SK-N-SH treated with all-trans-retinoic acid at 6 μM for 48 hours (cell line): Measurements from ENCODE around the gene PTPN1.

Experiments used
- ATAC-seq: fragments of 200-7000 bp; cut with Tn5 transposase; 3 replicates; pipeline ENCODE4 v1.9.1; 2020; ENCODE audit warnings: mild to moderate bottlenecking, moderate library complexity
- ARNTL ChIP-seq: fragments of 450-650 bp; formaldehyde crosslinking; IDR thresholded peaks from 2 replicates; pipeline ENCODE4 v1.5.0; 2020; ENCODE audit warnings: low read depth, mild to moderate bottlenecking, moderate library complexity, borderline replicate concordance
- BACH2 ChIP-seq: fragments of 250-450 bp; sonication (Bioruptor Pico); IDR thresholded peaks from 2 replicates; pipeline ENCODE4 v1.9.0; 2021; ENCODE audit warnings: mild to moderate bottlenecking, borderline replicate concordance
- CREB5 ChIP-seq: fragments of 250-450 bp; sonication (Bioruptor Pico); IDR thresholded peaks from 2 replicates; pipeline ENCODE4 v1.5.1; 2020; ENCODE audit warnings: low read depth, mild to moderate bottlenecking, moderate library complexity
- CSDC2 ChIP-seq: fragments of 250-450 bp; sonication (Bioruptor Pico); IDR thresholded peaks from 2 replicates; pipeline ENCODE4 v1.5.0; 2020; ENCODE audit warnings: mild to moderate bottlenecking, moderate library complexity
- CSRNP3 ChIP-seq: fragments of 250-450 bp; sonication (Bioruptor Pico); IDR thresholded peaks from 2 replicates; pipeline ENCODE4 v1.5.1; 2021; ENCODE audit warnings: mild to moderate bottlenecking, moderate library complexity
- ESRRG ChIP-seq: fragments of 250-450 bp; sonication (Bioruptor Pico); IDR thresholded peaks from 2 replicates; pipeline ENCODE4 v1.6.1; 2021; ENCODE audit warnings: mild to moderate bottlenecking
- GLIS3 ChIP-seq: fragments of 250-450 bp; sonication (Bioruptor Pico); IDR thresholded peaks from 2 replicates; pipeline ENCODE4 v1.5.0; 2020; ENCODE audit warnings: mild to moderate bottlenecking, moderate library complexity
- ISL1 ChIP-seq: fragments of 250-450 bp; sonication (Bioruptor Pico); IDR thresholded peaks from 2 replicates; pipeline ENCODE4 v2.1.2; 2022; ENCODE audit warnings: mild to moderate bottlenecking, moderate library complexity
- OSR1 ChIP-seq: fragments of 250-450 bp; sonication (Bioruptor Pico); IDR thresholded peaks from 2 replicates; pipeline ENCODE4 v1.8.0; 2022; ENCODE audit warnings: moderate library complexity, mild to moderate bottlenecking, inconsistent platforms
- PATZ1 ChIP-seq: fragments of 250-450 bp; sonication (Bioruptor Pico); IDR thresholded peaks from 2 replicates; pipeline ENCODE4 v1.8.0; 2020; ENCODE audit warnings: mild to moderate bottlenecking, moderate library complexity, borderline replicate concordance
- POU6F1 ChIP-seq: fragments of 250-450 bp; sonication (Bioruptor Pico); IDR thresholded peaks from 2 replicates; pipeline ENCODE4 v1.8.0; 2021; ENCODE audit warnings: low read depth, mild to moderate bottlenecking, moderate library complexity, borderline replicate concordance
- PPARA ChIP-seq: fragments of 250-450 bp; sonication (Bioruptor Pico); IDR thresholded peaks from 2 replicates; pipeline ENCODE4 v1.5.0; 2020; ENCODE audit warnings: mild to moderate bottlenecking, borderline replicate concordance
- RARB ChIP-seq: fragments of 250-450 bp; sonication (Bioruptor Pico); IDR thresholded peaks from 2 replicates; pipeline ENCODE4 v1.8.0; 2021; ENCODE audit warnings: mild to moderate bottlenecking, moderate library complexity
- SNAI2 ChIP-seq: fragments of 250-450 bp; sonication (Bioruptor Pico); IDR thresholded peaks from 2 replicates; pipeline ENCODE4 v1.5.0; 2020; ENCODE audit warnings: mild to moderate bottlenecking, moderate library complexity
- TOX ChIP-seq: fragments of 250-450 bp; sonication (Bioruptor Pico); IDR thresholded peaks from 2 replicates; pipeline ENCODE4 v1.8.0; 2021; ENCODE audit warnings: mild to moderate bottlenecking, moderate library complexity, borderline replicate concordance
- ZC3H10 ChIP-seq: fragments of 250-450 bp; sonication (Bioruptor Pico); IDR thresholded peaks from 2 replicates; pipeline ENCODE4 v1.5.1; 2021; ENCODE audit warnings: mild to moderate bottlenecking, moderate library complexity
- ZFP3 ChIP-seq: fragments of 250-450 bp; sonication (Bioruptor Pico); IDR thresholded peaks from 2 replicates; pipeline ENCODE4 v1.5.0; 2020; ENCODE audit warnings: mild to moderate bottlenecking, moderate library complexity
- ZFP30 ChIP-seq: fragments of 450-650 bp; formaldehyde crosslinking; IDR thresholded peaks from 2 replicates; pipeline ENCODE4 v1.5.0; 2022; ENCODE audit warnings: mild to moderate bottlenecking, moderate library complexity
- ZNF565 ChIP-seq: fragments of 450-650 bp; formaldehyde crosslinking; conservative IDR thresholded peaks from 2 replicates; pipeline ENCODE4 v1.5.0; 2020; ENCODE audit warnings: low read depth, mild to moderate bottlenecking, moderate library complexity
- ZNF8 ChIP-seq: fragments of 450-650 bp; formaldehyde crosslinking; IDR thresholded peaks from 2 replicates; pipeline ENCODE4 v1.5.0; 2020; ENCODE audit warnings: mild to moderate bottlenecking, moderate library complexity
- TF ChIP-seq, protein P1 (sequence below): fragments of 250-450 bp; sonication (Bioruptor Pico); IDR thresholded peaks from 2 replicates; pipeline ENCODE4 v1.5.0; 2020; ENCODE audit warnings: mild to moderate bottlenecking, moderate library complexity

The PTPN1 gene

DNA sequence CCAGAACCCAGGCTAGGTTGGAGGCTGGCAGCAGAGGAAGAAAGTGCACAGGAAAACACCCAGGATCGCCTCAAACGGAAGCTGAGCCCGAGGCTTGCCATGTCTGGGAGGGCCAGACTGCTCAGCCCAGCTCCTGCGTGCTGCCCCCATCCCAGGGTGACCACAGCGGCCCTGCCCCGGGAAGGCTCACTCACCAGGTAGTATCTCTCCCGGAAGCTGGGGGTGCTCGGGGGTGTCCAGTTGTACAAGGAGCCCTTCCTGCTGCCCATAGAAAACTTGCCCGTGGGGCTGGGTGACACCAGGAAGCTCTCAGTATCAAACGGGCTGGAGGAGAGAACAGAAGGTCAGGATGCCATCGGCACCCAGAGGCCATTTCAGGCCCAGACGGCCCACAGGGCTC lies 94.3 kb downstream of the PTPN1 start:
- no peak for TF ChIP-seq ESRRG (CRISPR knock-in tag)
- TF ChIP-seq, all 23 proteins: peak for 0
- no peak for ATAC-seq

DNA sequence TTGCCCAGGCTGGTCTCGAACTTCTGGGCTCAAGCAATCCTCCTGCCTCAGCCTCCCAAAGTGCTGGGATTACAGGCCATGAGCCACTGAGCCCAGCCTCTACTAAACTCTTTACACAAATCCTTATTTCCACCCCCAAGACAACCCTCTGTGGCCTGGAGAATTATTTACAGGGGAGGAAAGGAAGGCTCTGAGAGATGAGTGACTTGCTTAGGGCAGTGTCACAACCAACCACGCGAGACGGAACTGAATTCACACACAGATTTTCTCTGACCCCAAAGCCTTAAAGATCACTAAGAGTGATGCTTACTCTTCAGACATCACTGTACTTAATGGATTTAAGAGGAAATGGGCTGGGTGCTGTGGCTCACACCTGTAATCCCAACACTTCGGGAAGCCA lies 95.0 kb downstream of the PTPN1 start:
- ATAC-seq, result no peak
- no peak for TF ChIP-seq RARB (CRISPR knock-in tag)

DNA sequence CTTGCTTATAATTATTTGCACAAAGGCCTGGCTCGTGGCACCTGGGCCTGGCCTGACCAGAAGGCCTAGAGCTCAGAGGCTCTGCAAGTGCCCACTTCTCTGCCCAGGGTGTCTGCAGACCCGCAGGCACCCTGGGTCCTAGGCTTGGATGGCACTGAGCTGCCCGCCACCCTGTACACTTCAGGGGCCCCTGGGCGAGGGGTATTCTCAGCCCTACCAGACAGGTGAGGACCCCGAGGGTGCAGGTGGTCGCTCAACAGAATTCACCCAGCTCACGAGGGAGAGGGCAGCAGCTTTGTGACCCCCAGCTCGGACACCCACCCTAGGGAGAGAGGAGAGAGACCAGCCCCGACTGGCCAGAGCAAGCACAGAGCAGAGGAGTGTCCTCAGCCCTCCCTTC lies 97.3 kb downstream of the PTPN1 start:
- no peak for ATAC-seq
- TF ChIP-seq ZC3H10 (CRISPR knock-in tag) (no peak), RARB (CRISPR knock-in tag) (no peak), ZFP3 (CRISPR knock-in tag) (no peak), ESRRG (CRISPR knock-in tag) (no peak), PPARA (CRISPR knock-in tag) (no peak), ZNF8 (no peak), CREB5 (CRISPR knock-in tag) (no peak), POU6F1 (CRISPR knock-in tag) (no peak)

DNA sequence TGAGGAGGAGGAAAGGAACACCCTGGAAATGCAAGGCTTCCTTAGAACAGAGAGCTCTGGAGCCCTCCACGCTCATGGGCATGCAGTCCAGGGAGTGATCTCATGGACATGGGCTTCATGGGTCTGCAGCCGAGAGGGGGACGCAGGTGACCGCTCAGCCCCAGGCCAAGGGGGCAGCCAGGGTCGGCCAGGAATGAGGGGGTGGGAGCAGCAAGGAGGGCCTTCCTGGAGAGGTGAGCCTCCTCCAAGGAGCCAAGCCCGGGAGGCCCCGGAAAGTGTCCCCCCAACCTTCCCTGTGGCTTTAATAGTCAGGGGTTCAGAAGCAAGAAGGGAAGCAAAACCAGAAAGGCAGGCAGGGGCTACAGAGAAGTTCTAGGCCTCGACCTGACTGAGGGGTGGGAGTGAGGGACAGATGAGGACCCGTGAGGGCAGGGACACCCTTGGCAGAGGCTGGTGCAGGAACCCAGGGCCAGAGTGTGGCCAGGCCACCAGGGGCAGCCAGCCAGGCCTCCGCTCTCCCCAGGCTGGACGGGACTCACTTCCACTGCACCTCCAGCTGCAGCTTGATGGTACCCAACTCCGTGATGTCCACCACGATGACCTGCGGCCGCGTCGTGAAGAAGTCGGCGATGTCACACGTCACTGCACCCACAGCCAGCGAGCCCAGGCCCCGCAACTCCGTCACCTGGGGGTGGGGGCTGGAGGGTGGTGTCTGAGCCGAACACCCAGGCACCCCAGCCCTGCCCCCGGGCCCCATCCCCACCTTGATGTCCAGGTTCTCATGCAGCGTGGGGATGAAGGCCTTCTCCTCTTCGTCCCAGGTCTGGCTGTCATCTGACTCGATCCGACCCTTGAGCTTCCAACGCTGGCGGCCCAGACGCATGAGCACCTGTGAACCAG lies 97.9 kb downstream of the PTPN1 start:
- ATAC-seq, result no peak
- TF ChIP-seq PPARA (CRISPR knock-in tag), result no peak
- TF ChIP-seq CSRNP3, result no peak
- TF ChIP-seq GLIS3 (CRISPR knock-in tag), result no peak
- TF ChIP-seq ZC3H10 (CRISPR knock-in tag), result no peak
- TF ChIP-seq ARNTL (CRISPR knock-in tag), result no peak
- no peak for TF ChIP-seq ZNF565 (CRISPR knock-in tag)
- no peak for TF ChIP-seq BACH2 (CRISPR knock-in tag)
- no peak for TF ChIP-seq OSR1 (CRISPR knock-in tag)
- no peak for TF ChIP-seq RARB (CRISPR knock-in tag)
- TF ChIP-seq CSDC2 (CRISPR knock-in tag), result no peak
- no peak for TF ChIP-seq ZFP30
- TF ChIP-seq TOX (CRISPR knock-in tag), result no peak
- TF ChIP-seq ISL1 (CRISPR knock-in tag), result no peak
- TF ChIP-seq POU6F1 (CRISPR knock-in tag), result no peak
- TF ChIP-seq SNAI2, result no peak

- ATAC-seq, result no peak
- no peak for TF ChIP-seq GLIS3 (CRISPR knock-in tag)
- no peak for TF ChIP-seq ZNF8
- TF ChIP-seq SNAI2, result no peak
- no peak for TF ChIP-seq ESRRG (CRISPR knock-in tag)
- TF ChIP-seq, protein P1, sequence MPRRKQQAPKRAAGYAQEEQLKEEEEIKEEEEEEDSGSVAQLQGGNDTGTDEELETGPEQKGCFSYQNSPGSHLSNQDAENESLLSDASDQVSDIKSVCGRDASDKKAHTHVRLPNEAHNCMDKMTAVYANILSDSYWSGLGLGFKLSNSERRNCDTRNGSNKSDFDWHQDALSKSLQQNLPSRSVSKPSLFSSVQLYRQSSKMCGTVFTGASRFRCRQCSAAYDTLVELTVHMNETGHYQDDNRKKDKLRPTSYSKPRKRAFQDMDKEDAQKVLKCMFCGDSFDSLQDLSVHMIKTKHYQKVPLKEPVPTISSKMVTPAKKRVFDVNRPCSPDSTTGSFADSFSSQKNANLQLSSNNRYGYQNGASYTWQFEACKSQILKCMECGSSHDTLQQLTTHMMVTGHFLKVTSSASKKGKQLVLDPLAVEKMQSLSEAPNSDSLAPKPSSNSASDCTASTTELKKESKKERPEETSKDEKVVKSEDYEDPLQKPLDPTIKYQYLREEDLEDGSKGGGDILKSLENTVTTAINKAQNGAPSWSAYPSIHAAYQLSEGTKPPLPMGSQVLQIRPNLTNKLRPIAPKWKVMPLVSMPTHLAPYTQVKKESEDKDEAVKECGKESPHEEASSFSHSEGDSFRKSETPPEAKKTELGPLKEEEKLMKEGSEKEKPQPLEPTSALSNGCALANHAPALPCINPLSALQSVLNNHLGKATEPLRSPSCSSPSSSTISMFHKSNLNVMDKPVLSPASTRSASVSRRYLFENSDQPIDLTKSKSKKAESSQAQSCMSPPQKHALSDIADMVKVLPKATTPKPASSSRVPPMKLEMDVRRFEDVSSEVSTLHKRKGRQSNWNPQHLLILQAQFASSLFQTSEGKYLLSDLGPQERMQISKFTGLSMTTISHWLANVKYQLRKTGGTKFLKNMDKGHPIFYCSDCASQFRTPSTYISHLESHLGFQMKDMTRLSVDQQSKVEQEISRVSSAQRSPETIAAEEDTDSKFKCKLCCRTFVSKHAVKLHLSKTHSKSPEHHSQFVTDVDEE (CRISPR knock-in tag), result no peak
- TF ChIP-seq ZFP3 (CRISPR knock-in tag), result no peak
- no peak for TF ChIP-seq POU6F1 (CRISPR knock-in tag)
- no peak for TF ChIP-seq OSR1 (CRISPR knock-in tag)
- TF ChIP-seq PATZ1 (CRISPR knock-in tag), result no peak
- TF ChIP-seq ZC3H10 (CRISPR knock-in tag), result no peak
- TF ChIP-seq CSDC2 (CRISPR knock-in tag), result no peak
Observed at GRCh38 chr20:50608750-50609104, 98.5 kb downstream of the PTPN1 start.
